OCI-LY1 (cell line): ENCODE results near the gene TSSK3.

ENCODE experiments used
- EZH2 ChIP-seq: fragments of 200-600 bp; sonication (generic), shearing (Covaris generic); IDR thresholded peaks from 2 replicates; pipeline ENCODE4 v1.8.0; 2017; ENCODE audit warnings: borderline replicate concordance, mixed run types, mild to moderate bottlenecking, antibody characterized with exemption, low read length, moderate library complexity, mixed read lengths
- TF ChIP-seq, protein P1 (sequence below): fragments of 200-600 bp; sonication (generic), shearing (Covaris generic); IDR thresholded peaks from 2 replicates; pipeline ENCODE4 v1.5.1; 2017; ENCODE audit warnings: mild to moderate bottlenecking, antibody characterized with exemption, low read length, moderate library complexity, mixed read lengths

DNA sequence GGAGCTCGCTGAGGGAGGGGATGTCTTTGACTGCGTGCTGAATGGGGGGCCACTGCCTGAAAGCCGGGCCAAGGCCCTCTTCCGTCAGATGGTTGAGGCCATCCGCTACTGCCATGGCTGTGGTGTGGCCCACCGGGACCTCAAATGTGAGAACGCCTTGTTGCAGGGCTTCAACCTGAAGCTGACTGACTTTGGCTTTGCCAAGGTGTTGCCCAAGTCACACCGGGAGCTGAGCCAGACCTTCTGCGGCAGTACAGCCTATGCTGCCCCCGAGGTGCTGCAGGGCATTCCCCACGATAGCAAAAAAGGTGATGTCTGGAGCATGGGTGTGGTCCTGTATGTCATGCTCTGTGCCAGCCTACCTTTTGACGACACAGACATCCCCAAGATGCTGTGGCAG, 1.4 kb downstream of the TSSK3 start:
- TF ChIP-seq, protein P1, sequence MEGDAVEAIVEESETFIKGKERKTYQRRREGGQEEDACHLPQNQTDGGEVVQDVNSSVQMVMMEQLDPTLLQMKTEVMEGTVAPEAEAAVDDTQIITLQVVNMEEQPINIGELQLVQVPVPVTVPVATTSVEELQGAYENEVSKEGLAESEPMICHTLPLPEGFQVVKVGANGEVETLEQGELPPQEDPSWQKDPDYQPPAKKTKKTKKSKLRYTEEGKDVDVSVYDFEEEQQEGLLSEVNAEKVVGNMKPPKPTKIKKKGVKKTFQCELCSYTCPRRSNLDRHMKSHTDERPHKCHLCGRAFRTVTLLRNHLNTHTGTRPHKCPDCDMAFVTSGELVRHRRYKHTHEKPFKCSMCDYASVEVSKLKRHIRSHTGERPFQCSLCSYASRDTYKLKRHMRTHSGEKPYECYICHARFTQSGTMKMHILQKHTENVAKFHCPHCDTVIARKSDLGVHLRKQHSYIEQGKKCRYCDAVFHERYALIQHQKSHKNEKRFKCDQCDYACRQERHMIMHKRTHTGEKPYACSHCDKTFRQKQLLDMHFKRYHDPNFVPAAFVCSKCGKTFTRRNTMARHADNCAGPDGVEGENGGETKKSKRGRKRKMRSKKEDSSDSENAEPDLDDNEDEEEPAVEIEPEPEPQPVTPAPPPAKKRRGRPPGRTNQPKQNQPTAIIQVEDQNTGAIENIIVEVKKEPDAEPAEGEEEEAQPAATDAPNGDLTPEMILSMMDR: no peak
- TF ChIP-seq EZH2: no peak
